H1 (cell line): ENCODE measurements around the gene PRR3. TPM values are rescaled to one million over a fixed set of nuclear protein-coding genes. Genes with fewer than 3 reads are reported as not detected.

Source experiments
- YY1 ChIP-seq: IDR thresholded peaks from 2 replicates; pipeline ENCODE4 v1.6.1; 2011; ENCODE audit warnings: low read depth, mild to moderate bottlenecking, low read length
- polyA plus RNA-seq, 7 experiments: library from polyadenylated mRNA; depleted of rRNA in 3 of 7; stranded (reverse) in 5 of 7; unstranded in 2 of 7; fragments of >200 nt in 5 of 7; fragments of 200-250 nt in 2 of 7; gene quantifications; 1 replicate in 5 of 7; 2 replicates in 1 of 7; 4 replicates in 1 of 7; pipeline versions ENCODE4 v1.2.1 to v1.2.3, GENCODE V29; 2011 to 2013; ENCODE audit warnings: missing spikeins in 2 of 7, mixed read lengths in 2 of 7
- total RNA-seq: library from RNA; stranded (reverse); fragmentation: NEBNext Ultra II Directional; extraction: Animal tissue kit (Norgen Biotek cat#: 25700); gene quantifications from 2 replicates; pipeline ENCODE4 v1.2.1, GENCODE V29; 2021

Gene PRR3
- total and polyA plus RNA-seq, 2 of the 8 experiments (the other 6 are each of a cell fraction or from before 2014, with no cell fraction given) = 10.5 to 24.2 TPM

DNA sequence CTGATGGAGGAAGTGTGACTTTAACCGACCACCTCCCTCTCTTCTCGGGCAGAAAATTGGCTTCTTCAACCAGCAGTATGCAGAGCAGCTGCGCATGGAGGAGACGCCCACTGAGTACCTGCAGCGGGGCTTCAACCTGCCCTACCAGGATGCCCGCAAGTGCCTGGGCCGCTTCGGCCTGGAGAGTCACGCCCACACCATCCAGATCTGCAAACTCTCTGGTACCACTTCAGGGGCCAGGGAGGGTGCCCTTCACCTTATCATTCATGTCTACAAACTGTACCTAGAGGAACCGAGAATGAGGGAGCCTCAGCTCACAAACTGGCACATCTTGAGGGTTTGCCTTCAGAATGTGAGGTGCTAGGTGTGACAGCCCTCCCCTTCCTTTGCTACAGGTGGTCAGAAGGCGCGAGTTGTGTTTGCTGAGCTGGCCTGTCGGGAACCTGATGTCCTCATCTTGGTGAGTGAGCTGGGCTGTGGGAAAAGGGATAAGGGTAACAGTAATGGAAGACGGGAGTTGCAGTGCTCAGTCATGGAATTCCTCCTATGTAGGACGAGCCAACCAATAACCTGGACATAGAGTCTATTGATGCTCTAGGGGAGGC lies 32.8 kb downstream of the PRR3 start (continued):
- TF ChIP-seq YY1 = no peak
- TF ChIP-seq, all 59 proteins: peak for 0
